ENCODE measurements around the gene PTGR2. TPM values are rescaled to one million over a fixed set of nuclear protein-coding genes. Genes with fewer than 3 reads are reported as not detected.
"Not testable (repeated sequence)": the region's sequence is repeated elsewhere in the genome, so short reads cannot be mapped to it uniquely, and the experiment has no call there.

PTGR2 gene
- polyA plus RNA-seq, 2 donors, result 3.0 to 4.2 TPM

DNA sequence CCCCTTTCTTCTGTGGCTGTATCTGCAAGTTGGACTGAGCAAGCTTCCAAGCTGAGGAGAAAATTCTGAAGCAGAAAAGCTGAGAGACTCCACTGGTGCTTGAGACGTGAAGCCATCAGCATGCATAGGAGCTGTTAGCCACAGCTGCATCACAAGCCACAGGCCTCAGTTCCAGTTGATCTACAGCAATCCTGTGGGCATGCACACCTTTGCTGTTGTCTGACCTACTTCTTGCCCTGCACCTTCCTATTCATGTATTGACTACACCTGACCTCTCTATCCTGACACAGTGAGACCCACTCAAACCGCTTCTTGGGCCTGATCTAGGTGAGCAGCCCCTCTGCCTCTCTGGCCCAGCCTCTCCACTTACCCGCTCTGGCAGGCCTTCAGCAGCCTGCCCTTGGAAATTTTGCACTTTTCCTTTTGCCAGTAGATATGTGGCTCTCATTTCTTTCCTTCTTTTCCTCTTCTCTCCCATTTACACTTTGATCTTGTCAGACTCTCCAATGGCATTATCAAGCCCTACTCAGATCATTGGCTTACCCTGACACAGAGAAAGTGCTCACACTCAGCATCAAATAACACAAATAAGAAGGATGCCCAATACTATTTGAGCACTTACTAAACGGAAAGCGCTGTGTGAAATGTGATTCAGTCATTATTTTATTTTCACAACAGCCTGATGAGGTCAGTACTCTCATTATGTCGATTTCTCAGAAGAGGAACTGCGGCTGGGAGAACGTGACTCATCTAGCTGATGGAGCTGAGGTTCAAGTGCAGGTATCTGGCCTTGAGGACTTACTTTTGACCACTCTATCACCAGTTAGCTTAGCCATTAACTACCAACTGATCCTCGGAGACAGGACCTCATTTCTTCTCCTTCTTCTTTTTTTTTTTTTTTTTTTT, 21.9 kb upstream of the PTGR2 start:
- WGBS, 2 donors, result 73 to 83% methylated on average over 9 of the region's 9 CpGs
- Histone ChIP-seq H3K4me3 (ENCODE audit: low read depth in 1 of 2, low read length in 2 of 2) (no peak overlapping the region), H3K27ac (ENCODE audit: low read depth in 2 of 2, low read length in 1 of 2) (no peak overlapping the region), H3K27me3 (ENCODE audit: control insufficient read depth in 1 of 2, insufficient read depth in 2 of 2, low read length in 2 of 2) (no peaks in the 10 kb centered on the region), H3K4me1 (ENCODE audit: control insufficient read depth in 2 of 2, insufficient read depth in 2 of 2, low read length in 1 of 2) (no peaks in the 10 kb centered on the region), H3K36me3 (ENCODE audit: control insufficient read depth in 2 of 2, insufficient read depth in 2 of 2, low read length in 1 of 2) (no peaks in the 10 kb centered on the region), H3K9me3 (ENCODE audit: control insufficient read depth in 2 of 2, insufficient read depth in 1 of 2, low read depth in 1 of 2, low read length in 1 of 2) (no peaks in the 10 kb centered on the region)

DNA sequence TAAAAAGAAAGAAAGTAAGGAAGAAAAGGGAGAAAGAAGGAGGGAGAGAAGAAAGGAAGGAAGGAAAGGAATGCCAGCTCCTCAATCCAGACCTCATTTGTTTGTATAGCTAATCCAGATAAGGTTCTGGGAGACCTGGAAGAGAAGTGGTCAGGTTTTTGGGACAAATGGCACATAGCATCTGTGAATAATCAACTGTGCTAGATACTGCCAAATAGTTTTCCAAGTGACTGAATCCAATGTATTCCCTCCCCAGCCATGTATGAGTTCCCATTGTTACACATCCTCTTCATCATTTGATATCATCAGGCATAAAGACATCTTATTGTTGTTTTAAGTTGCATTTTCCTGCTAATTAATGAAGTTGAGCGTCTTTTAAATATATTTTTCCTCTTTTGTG, 18.6 kb upstream of the PTGR2 start:
- no peaks in the 10 kb centered on the region for H3K27me3 ChIP-seq (ENCODE audit: control insufficient read depth in 1 of 2, insufficient read depth in 2 of 2, low read length in 2 of 2)
- H3K36me3 ChIP-seq (ENCODE audit: control insufficient read depth in 2 of 2, insufficient read depth in 2 of 2, low read length in 1 of 2), result no peaks in the 10 kb centered on the region
- no peak overlapping the region for H3K4me3 ChIP-seq (ENCODE audit: low read depth in 1 of 2, low read length in 2 of 2)
- H3K9me3 ChIP-seq (ENCODE audit: control insufficient read depth in 2 of 2, insufficient read depth in 1 of 2, low read depth in 1 of 2, low read length in 1 of 2), result no peaks in the 10 kb centered on the region
- peaks cover 0 to 4% of the 10 kb centered on the region in 2 donors for H3K4me1 ChIP-seq (ENCODE audit: control insufficient read depth in 2 of 2, insufficient read depth in 2 of 2, low read length in 1 of 2)
- WGBS, 2 donors, result 63 to 71% methylated on average over 1 of the region's 1 CpG
- no peak overlapping the region for H3K27ac ChIP-seq (ENCODE audit: low read depth in 2 of 2, low read length in 1 of 2)

DNA sequence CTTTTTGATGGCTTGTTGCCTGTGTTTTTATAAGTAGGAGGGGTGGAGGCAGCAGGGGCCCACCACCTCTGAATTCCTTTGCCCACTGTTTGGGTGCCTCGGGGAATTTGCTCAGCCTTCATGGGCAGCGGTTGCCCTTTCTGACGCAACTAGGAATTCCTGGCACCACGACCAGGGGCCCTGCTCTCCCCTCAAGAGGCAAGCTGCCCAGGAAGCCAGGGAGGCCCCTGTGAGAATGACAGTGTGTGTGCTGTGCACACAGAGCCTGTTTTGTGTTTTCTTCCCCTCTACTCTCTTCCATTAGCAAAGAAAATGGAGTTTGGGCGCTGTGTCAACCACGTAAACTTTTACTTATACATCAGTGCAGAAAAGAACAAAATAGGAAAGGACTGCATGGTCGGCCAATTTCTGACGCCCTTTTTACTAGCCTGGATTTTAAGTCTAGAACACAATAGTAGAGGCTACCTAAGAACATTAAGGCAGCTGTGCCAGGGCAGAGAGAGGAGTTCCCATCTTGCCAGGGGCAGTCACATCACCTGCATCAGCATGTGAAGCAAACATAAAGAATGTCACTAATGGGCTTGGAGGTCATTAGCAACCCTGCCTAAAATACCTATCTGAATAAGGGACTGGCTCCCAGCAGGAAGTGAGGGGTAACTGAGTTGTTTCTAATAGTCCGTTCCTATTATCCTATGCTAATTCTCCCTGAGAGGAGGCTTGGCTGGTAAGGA, 17.9 kb upstream of the PTGR2 start:
- no peaks in the 10 kb centered on the region for H3K36me3 ChIP-seq (ENCODE audit: control insufficient read depth in 2 of 2, insufficient read depth in 2 of 2, low read length in 1 of 2)
- H3K27me3 ChIP-seq (ENCODE audit: control insufficient read depth in 1 of 2, insufficient read depth in 2 of 2, low read length in 2 of 2), result no peaks in the 10 kb centered on the region
- H3K27ac ChIP-seq (ENCODE audit: low read depth in 2 of 2, low read length in 1 of 2), result no peak overlapping the region
- whole genome bisulfite sequencing, 2 donors, result 59 to 63% methylated on average over 9 of the region's 9 CpGs
- H3K4me1 ChIP-seq (ENCODE audit: control insufficient read depth in 2 of 2, insufficient read depth in 2 of 2, low read length in 1 of 2), result peaks cover 0 to 4% of the 10 kb centered on the region in 2 donors
- H3K4me3 ChIP-seq (ENCODE audit: low read depth in 1 of 2, low read length in 2 of 2), result no peak overlapping the region
- no peaks in the 10 kb centered on the region for H3K9me3 ChIP-seq (ENCODE audit: control insufficient read depth in 2 of 2, insufficient read depth in 1 of 2, low read depth in 1 of 2, low read length in 1 of 2)

DNA sequence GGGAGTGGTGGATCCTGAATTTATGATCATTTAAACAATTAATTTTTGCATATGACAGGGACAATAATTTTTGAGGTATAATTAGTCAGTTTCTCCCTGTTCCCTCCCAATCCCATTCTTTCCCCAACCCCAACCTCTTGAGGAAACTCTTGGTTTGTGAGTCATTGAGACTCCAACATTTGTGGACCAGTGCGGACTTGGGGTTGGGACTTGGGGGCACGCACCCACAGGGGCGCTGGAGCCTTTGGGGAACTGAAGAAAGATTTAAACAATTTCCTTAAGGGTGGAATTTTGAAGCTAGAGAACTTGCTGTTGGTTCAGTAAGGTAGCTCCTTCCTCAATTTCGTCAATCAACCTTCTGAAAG, 17.4 kb upstream of the PTGR2 start:
- peaks cover 0 to 4% of the 10 kb centered on the region in 2 donors for H3K4me1 ChIP-seq (ENCODE audit: control insufficient read depth in 2 of 2, insufficient read depth in 2 of 2, low read length in 1 of 2)
- no peaks in the 10 kb centered on the region for H3K9me3 ChIP-seq (ENCODE audit: control insufficient read depth in 2 of 2, insufficient read depth in 1 of 2, low read depth in 1 of 2, low read length in 1 of 2)
- no peaks in the 10 kb centered on the region for H3K36me3 ChIP-seq (ENCODE audit: control insufficient read depth in 2 of 2, insufficient read depth in 2 of 2, low read length in 1 of 2)
- no peak overlapping the region for H3K27ac ChIP-seq (ENCODE audit: low read depth in 2 of 2, low read length in 1 of 2)
- WGBS, 2 donors, result 92 to 95% methylated on average over 4 of the region's 4 CpGs
- H3K27me3 ChIP-seq (ENCODE audit: control insufficient read depth in 1 of 2, insufficient read depth in 2 of 2, low read length in 2 of 2), result no peaks in the 10 kb centered on the region
- no peak overlapping the region for H3K4me3 ChIP-seq (ENCODE audit: low read depth in 1 of 2, low read length in 2 of 2)

DNA sequence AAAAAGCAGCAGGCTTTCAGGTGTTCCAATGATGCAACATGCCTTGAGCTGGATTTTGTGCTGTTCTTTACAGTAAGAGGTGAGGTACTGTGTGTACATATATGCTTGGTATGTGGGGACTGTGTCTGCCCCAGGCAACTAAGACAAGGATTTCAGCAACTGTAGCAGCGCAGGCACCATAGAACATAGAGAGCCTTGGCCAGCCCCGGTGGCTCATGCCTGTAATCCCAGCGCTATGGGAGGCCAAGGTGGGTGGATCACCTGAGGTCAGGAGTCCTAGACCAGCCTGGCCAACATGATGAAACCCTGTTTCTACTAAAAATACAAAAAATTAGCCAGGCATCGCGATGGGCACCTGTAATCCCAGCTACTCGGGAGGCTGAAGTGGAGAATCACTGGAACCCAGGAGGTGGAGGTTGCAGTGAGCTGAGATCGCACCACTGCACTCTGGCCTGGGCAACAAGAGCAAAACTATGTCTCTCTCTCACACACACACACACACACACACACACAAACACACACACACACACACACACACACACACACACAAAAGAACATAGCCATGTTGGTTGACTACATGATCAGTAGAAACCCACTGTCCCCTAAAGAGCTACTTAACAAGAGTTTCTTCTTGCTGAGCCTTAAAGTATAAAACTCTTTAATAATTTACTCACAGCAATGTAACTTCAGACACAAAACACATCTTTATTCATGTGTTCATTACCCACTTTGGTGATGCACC, 13.2 kb upstream of the PTGR2 start:
- not testable (repeated sequence) for H3K4me1 ChIP-seq (ENCODE audit: control insufficient read depth in 2 of 2, insufficient read depth in 2 of 2, low read length in 1 of 2); H3K36me3 ChIP-seq (ENCODE audit: control insufficient read depth in 2 of 2, insufficient read depth in 2 of 2, low read length in 1 of 2); H3K27ac ChIP-seq (ENCODE audit: low read depth in 2 of 2, low read length in 1 of 2); H3K9me3 ChIP-seq (ENCODE audit: control insufficient read depth in 2 of 2, insufficient read depth in 1 of 2, low read depth in 1 of 2, low read length in 1 of 2); H3K27me3 ChIP-seq (ENCODE audit: control insufficient read depth in 1 of 2, insufficient read depth in 2 of 2, low read length in 2 of 2); H3K4me3 ChIP-seq (ENCODE audit: low read depth in 1 of 2, low read length in 2 of 2)
- WGBS, 2 donors, result 90 to 95% methylated on average over 7 of the region's 7 CpGs

DNA sequence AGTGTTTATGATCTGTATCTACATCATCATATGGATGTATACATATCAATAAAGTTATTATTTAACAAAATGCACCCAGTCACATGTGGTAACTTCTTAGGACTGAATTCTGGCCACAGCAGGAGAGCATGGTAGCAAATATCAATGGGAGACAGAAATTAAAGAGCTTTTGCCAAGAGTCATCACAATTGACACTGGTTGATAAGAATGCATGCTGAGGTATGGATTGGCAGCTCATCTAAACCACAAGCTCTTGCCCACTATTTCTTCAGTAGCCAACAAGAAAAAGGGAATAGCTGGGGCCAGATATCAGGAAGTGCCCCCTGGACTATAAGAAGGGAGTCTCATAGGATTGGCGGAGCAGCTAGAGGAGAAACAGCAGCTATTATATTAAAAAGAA, 9.4 kb upstream of the PTGR2 start:
- 98 to 100% methylated on average over 1 of the region's 1 CpG for WGBS, 2 donors

DNA sequence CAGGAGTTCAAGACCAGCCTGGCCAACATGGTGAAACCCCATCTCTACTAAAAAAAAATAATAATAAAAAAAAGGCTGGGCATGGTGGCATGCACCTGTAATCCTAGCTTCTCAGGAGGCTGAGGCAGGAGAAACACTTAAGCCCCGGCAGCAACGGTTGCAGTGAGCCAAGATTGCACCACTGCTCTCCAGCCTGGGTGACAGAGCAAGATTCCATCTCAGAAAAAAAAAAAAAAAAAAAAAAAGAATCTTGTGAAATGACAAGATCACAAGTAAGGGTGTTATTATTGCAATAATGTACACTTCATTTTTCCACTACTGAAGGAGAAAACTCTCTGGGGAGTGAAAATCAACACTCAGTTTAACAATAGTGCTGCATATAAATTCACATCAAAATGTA, 8.8 kb upstream of the PTGR2 start:
- 76 to 78% methylated on average over 2 of the region's 2 CpGs for WGBS, 2 donors

More for the DNA sequence above, 9.4 kb upstream of the PTGR2 start:
- Histone ChIP-seq H3K27me3 (ENCODE audit: control insufficient read depth in 1 of 2, insufficient read depth in 2 of 2, low read length in 2 of 2) (no peaks in the 10 kb centered on the region), H3K36me3 (ENCODE audit: control insufficient read depth in 2 of 2, insufficient read depth in 2 of 2, low read length in 1 of 2) (no peaks in the 10 kb centered on the region), H3K27ac (ENCODE audit: low read depth in 2 of 2, low read length in 1 of 2) (no peak overlapping the region), H3K4me3 (ENCODE audit: low read depth in 1 of 2, low read length in 2 of 2) (no peak overlapping the region), H3K4me1 (ENCODE audit: control insufficient read depth in 2 of 2, insufficient read depth in 2 of 2, low read length in 1 of 2) (no peaks in the 10 kb centered on the region), H3K9me3 (ENCODE audit: control insufficient read depth in 2 of 2, insufficient read depth in 1 of 2, low read depth in 1 of 2, low read length in 1 of 2) (no peaks in the 10 kb centered on the region)

DNA sequence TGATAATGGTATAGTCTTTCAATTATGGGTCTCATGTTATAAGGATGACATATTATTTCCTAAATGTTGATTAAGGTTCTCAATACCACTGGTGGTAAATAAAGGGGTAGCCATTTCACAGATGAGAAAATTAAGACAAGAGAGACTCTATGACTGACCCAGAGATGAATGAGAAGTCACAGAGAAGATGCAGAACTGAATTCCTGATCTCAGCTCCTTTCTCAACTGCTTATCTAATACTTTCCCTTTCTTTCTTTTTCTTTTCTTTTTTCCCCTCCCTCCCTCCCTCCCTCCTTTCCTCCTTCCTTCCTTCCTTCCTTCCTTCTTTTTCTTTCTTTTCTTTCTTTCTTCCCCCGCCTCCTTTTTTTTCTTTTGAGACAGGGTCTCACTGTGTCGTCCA, 8.3 kb upstream of the PTGR2 start:
- Histone ChIP-seq H3K36me3 (ENCODE audit: control insufficient read depth in 2 of 2, insufficient read depth in 2 of 2, low read length in 1 of 2) (no peaks in the 10 kb centered on the region), H3K27ac (ENCODE audit: low read depth in 2 of 2, low read length in 1 of 2) (no peak overlapping the region), H3K4me1 (ENCODE audit: control insufficient read depth in 2 of 2, insufficient read depth in 2 of 2, low read length in 1 of 2) (no peaks in the 10 kb centered on the region), H3K4me3 (ENCODE audit: low read depth in 1 of 2, low read length in 2 of 2) (no peak overlapping the region), H3K27me3 (ENCODE audit: control insufficient read depth in 1 of 2, insufficient read depth in 2 of 2, low read length in 2 of 2) (no peaks in the 10 kb centered on the region), H3K9me3 (ENCODE audit: control insufficient read depth in 2 of 2, insufficient read depth in 1 of 2, low read depth in 1 of 2, low read length in 1 of 2) (no peaks in the 10 kb centered on the region)
- 64 to 68% methylated on average over 2 of the region's 2 CpGs for WGBS, 2 donors

More for the DNA sequence above, 8.8 kb upstream of the PTGR2 start:
- Histone ChIP-seq H3K36me3 (ENCODE audit: control insufficient read depth in 2 of 2, insufficient read depth in 2 of 2, low read length in 1 of 2) (no peaks in the 10 kb centered on the region), H3K27me3 (ENCODE audit: control insufficient read depth in 1 of 2, insufficient read depth in 2 of 2, low read length in 2 of 2) (no peaks in the 10 kb centered on the region), H3K9me3 (ENCODE audit: control insufficient read depth in 2 of 2, insufficient read depth in 1 of 2, low read depth in 1 of 2, low read length in 1 of 2) (no peaks in the 10 kb centered on the region), H3K4me1 (ENCODE audit: control insufficient read depth in 2 of 2, insufficient read depth in 2 of 2, low read length in 1 of 2) (no peaks in the 10 kb centered on the region), H3K4me3 (ENCODE audit: low read depth in 1 of 2, low read length in 2 of 2) (no peak overlapping the region), H3K27ac (ENCODE audit: low read depth in 2 of 2, low read length in 1 of 2) (no peak overlapping the region)

DNA sequence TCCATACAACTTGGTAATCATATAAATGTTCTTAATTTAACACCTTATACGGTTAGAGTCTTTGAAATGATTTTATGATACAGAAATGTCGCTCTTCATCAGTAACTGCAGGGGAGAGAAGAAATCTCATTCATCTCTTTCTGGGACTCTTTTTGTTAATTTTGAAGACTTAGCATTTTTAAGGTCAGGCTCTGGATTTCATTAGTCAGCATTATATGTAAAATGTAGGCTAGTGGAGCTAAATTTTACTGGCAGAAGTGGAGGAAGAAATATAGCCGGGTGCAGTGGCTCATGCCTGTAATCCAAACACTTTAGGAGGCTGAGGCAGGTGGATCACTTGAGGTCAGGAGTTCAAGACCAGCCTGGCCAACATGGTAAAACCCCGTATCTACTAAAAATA, 4.7 kb upstream of the PTGR2 start:
- H3K9me3 ChIP-seq (ENCODE audit: control insufficient read depth in 2 of 2, insufficient read depth in 1 of 2, low read depth in 1 of 2, low read length in 1 of 2), result no peaks in the 10 kb centered on the region
- 85 to 87% methylated on average over 4 of the region's 4 CpGs for WGBS, 2 donors
- H3K27ac ChIP-seq (ENCODE audit: low read depth in 2 of 2, low read length in 1 of 2), result no peak overlapping the region
- H3K36me3 ChIP-seq (ENCODE audit: control insufficient read depth in 2 of 2, insufficient read depth in 2 of 2, low read length in 1 of 2), result no peaks in the 10 kb centered on the region
- H3K27me3 ChIP-seq (ENCODE audit: control insufficient read depth in 1 of 2, insufficient read depth in 2 of 2, low read length in 2 of 2), result no peaks in the 10 kb centered on the region
- no peaks in the 10 kb centered on the region for H3K4me1 ChIP-seq (ENCODE audit: control insufficient read depth in 2 of 2, insufficient read depth in 2 of 2, low read length in 1 of 2)
- no peak overlapping the region for H3K4me3 ChIP-seq (ENCODE audit: low read depth in 1 of 2, low read length in 2 of 2)
